ENCODE data around the gene BEGAIN. TPM values are rescaled to one million over a fixed set of nuclear protein-coding genes. Genes with fewer than 3 reads are reported as not detected.

BEGAIN gene
- total RNA-seq, 4 donors from 2014 or later: 0.68 to 2.8 (median 1.1) TPM

- Histone ChIP-seq H3K4me1 (peaks cover 3% of the 10 kb centered on the region), H3K9me3 (no peaks in the 10 kb centered on the region), H3K36me3 (no peaks in the 10 kb centered on the region), H3K27ac (no peak overlapping the region), H3K4me3 (no peak overlapping the region), H3K27me3 (peaks cover 48% of the 10 kb centered on the region)
- no peak for DNase-seq (ENCODE audit: low spot score in 2 of 2)
- 87% methylated on average over 10 of the region's 15 CpGs for WGBS
- TF ChIP-seq POLR2AphosphoS5 (IDR thresholded peaks at IDR 0.05): no peak
- no peak for TF ChIP-seq POLR2A (IDR thresholded peaks at IDR 0.05)
- TF ChIP-seq CTCF (IDR thresholded peaks at IDR 0.05): no peak
- no peak for TF ChIP-seq EP300 (IDR thresholded peaks at IDR 0.05)
Observed at GRCh38 chr14:100629696-100630095, 42.5 kb upstream of the BEGAIN start.

GRCh38 chr14:100629098-100629497, 41.9 kb upstream of the BEGAIN start:
- TF ChIP-seq POLR2A (IDR thresholded peaks at IDR 0.05): no peak
- no peak for TF ChIP-seq EP300 (IDR thresholded peaks at IDR 0.05)
- no peak for TF ChIP-seq POLR2AphosphoS5 (IDR thresholded peaks at IDR 0.05)
- TF ChIP-seq CTCF (IDR thresholded peaks at IDR 0.05): no peak
- H3K27me3 ChIP-seq: peaks cover 48% of the 10 kb centered on the region
- no peaks in the 10 kb centered on the region for H3K36me3 ChIP-seq
- H3K9me3 ChIP-seq: no peaks in the 10 kb centered on the region
- WGBS: 82% methylated on average over 6 of the region's 13 CpGs
- no peak for DNase-seq (ENCODE audit: low spot score in 2 of 2)
- peaks cover under 1% of the 10 kb centered on the region for H3K4me1 ChIP-seq
- H3K27ac ChIP-seq: no peak overlapping the region
- H3K4me3 ChIP-seq: no peak overlapping the region

GRCh38 chr14:100628225-100628624, 41.0 kb upstream of the BEGAIN start:
- WGBS: 88% methylated on average over 12 of the region's 12 CpGs
- DNase-seq (ENCODE audit: low spot score in 2 of 2): no peak
- H3K4me3 ChIP-seq: no peak overlapping the region
- TF ChIP-seq CTCF (IDR thresholded peaks at IDR 0.05) (no peak), POLR2A (IDR thresholded peaks at IDR 0.05) (no peak), EP300 (IDR thresholded peaks at IDR 0.05) (no peak), POLR2AphosphoS5 (IDR thresholded peaks at IDR 0.05) (no peak)
- no peaks in the 10 kb centered on the region for H3K36me3 ChIP-seq
- H3K4me1 ChIP-seq: no peaks in the 10 kb centered on the region
- H3K27me3 ChIP-seq: peaks cover 48% of the 10 kb centered on the region
- no peak overlapping the region for H3K27ac ChIP-seq
- no peaks in the 10 kb centered on the region for H3K9me3 ChIP-seq

- H3K4me3 ChIP-seq: no peak overlapping the region
- no peak for DNase-seq (ENCODE audit: low spot score in 2 of 2)
- peaks cover 5% of the 10 kb centered on the region for H3K4me1 ChIP-seq
- 94% methylated on average over 1 of the region's 1 CpG for WGBS
- H3K27ac ChIP-seq: no peak overlapping the region
- no peaks in the 10 kb centered on the region for H3K36me3 ChIP-seq
- no peaks in the 10 kb centered on the region for H3K9me3 ChIP-seq
- peaks cover 56% of the 10 kb centered on the region for H3K27me3 ChIP-seq
- no peak for TF ChIP-seq CTCF (IDR thresholded peaks at IDR 0.05)
- TF ChIP-seq EP300 (IDR thresholded peaks at IDR 0.05): no peak
- TF ChIP-seq POLR2A (IDR thresholded peaks at IDR 0.05): no peak
- no peak for TF ChIP-seq POLR2AphosphoS5 (IDR thresholded peaks at IDR 0.05)
Observed at GRCh38 chr14:100626614-100627013, 39.4 kb upstream of the BEGAIN start.

GRCh38 chr14:100623961-100624360, 36.7 kb upstream of the BEGAIN start:
- Histone ChIP-seq H3K4me3 (no peak overlapping the region), H3K27ac (no peak overlapping the region), H3K36me3 (no peaks in the 10 kb centered on the region), H3K9me3 (no peaks in the 10 kb centered on the region), H3K27me3 (peaks cover 53% of the 10 kb centered on the region), H3K4me1 (peaks cover 5% of the 10 kb centered on the region)
- DNase-seq (ENCODE audit: low spot score in 2 of 2): peak in 1 of 2 donors; percentile 34
- TF ChIP-seq CTCF (IDR thresholded peaks at IDR 0.05) (no peak), POLR2A (IDR thresholded peaks at IDR 0.05) (no peak), POLR2AphosphoS5 (IDR thresholded peaks at IDR 0.05) (no peak), EP300 (IDR thresholded peaks at IDR 0.05) (no peak)
- WGBS: 85% methylated on average over 8 of the region's 8 CpGs

All from suprapubic skin (tissue), 4 donors.